ELF-1 (cell line): ENCODE data around the gene ELAVL1.
"Not testable (repeated sequence)": the region's sequence is repeated elsewhere in the genome, so short reads cannot be mapped to it uniquely, and the experiment has no call there.

Experiments used
- DNase-seq: peaks from one replicate; pipeline ENCODE4 v3.0.0-alpha.2; 2016; ENCODE audit warnings: low read depth, low spot score

The ELAVL1 gene

GRCh38 chr19:7924241-7924640 is 81.2 kb downstream of the ELAVL1 start:
- no peak for DNase-seq

- DNase-seq, result no peak
Measured at GRCh38 chr19:7923295-7924191, 81.9 kb downstream of the ELAVL1 start.

GRCh38 chr19:7922836-7923195 is 82.6 kb downstream of the ELAVL1 start:
- DNase-seq, result no peak

GRCh38 chr19:7921967-7922835 is 83.2 kb downstream of the ELAVL1 start:
- no peak for DNase-seq

- DNase-seq, result no peak
Measured at GRCh38 chr19:7921302-7921966, 84.0 kb downstream of the ELAVL1 start.

GRCh38 chr19:7920519-7921301 is 84.7 kb downstream of the ELAVL1 start:
- peak; percentile 79 for DNase-seq

GRCh38 chr19:7919610-7920518 is 85.6 kb downstream of the ELAVL1 start, which contains the start of gene SNAPC2:
SNAPC2 (plus strand) TSS chr19:7920338; CDS start chr19:7920367, 29 bp downstream.
- DNase-seq, result peak; percentile 97

- DNase-seq, result no peak
Measured at GRCh38 chr19:7918615-7919421, 86.6 kb downstream of the ELAVL1 start.

GRCh38 chr19:7918062-7918614 is 87.3 kb downstream of the ELAVL1 start:
- not testable (repeated sequence) for DNase-seq

- DNase-seq, result peak; percentile 66
Measured at GRCh38 chr19:7917267-7918061, 88.0 kb downstream of the ELAVL1 start.

- DNase-seq, result no peak
Measured at GRCh38 chr19:7916955-7917266, 88.5 kb downstream of the ELAVL1 start.

- DNase-seq, result peak; percentile 23
Measured at GRCh38 chr19:7916103-7916954, 89.1 kb downstream of the ELAVL1 start.

GRCh38 chr19:7915250-7916102 is 90.0 kb downstream of the ELAVL1 start:
- no peak for DNase-seq

- no peak for DNase-seq
Measured at GRCh38 chr19:7914598-7915045, 90.8 kb downstream of the ELAVL1 start, which contains the start of gene TGFBR3L. TGFBR3L (plus strand) TSS chr19:7914830.

GRCh38 chr19:7914099-7914498 is 91.3 kb downstream of the ELAVL1 start:
- no peak for DNase-seq

GRCh38 chr19:7913652-7914051 is 91.8 kb downstream of the ELAVL1 start:
- no peak for DNase-seq
